ENCODE measurements around the gene ASIP.
"Not testable (repeated sequence)": the region's sequence is repeated elsewhere in the genome, so short reads cannot be mapped to it uniquely, and the experiment has no call there.

ASIP gene

GRCh38 chr20:34240693-34241615 lies at the start of gene ASIP:
Gene ASIP (plus strand): TSS chr20:34241423. CDS start chr20:34260375, 18,952 bp downstream.
- no peak for DNase-seq

GRCh38 chr20:34193051-34193450 lies 48.2 kb upstream of the ASIP start:
- no peak for DNase-seq

- DNase-seq = peak; percentile 33 to 35
Observed at GRCh38 chr20:34199183-34199582, 42.0 kb upstream of the ASIP start.

- DNase-seq = no peak
Observed at GRCh38 chr20:34200023-34200422, 41.2 kb upstream of the ASIP start.

GRCh38 chr20:34201531-34201930 lies 39.7 kb upstream of the ASIP start:
- no peak for DNase-seq

GRCh38 chr20:34205172-34205880 lies 35.9 kb upstream of the ASIP start:
- peak; percentile 3 to 4 for DNase-seq

GRCh38 chr20:34209111-34209510 lies 32.1 kb upstream of the ASIP start:
- DNase-seq = no peak

- no peak for DNase-seq
Observed at GRCh38 chr20:34210271-34210670, 31.0 kb upstream of the ASIP start.

- DNase-seq = no peak
Observed at GRCh38 chr20:34211591-34211990, 29.6 kb upstream of the ASIP start.

- no peak for DNase-seq
Observed at GRCh38 chr20:34213213-34213612, 28.0 kb upstream of the ASIP start.

GRCh38 chr20:34215711-34216381 lies 25.4 kb upstream of the ASIP start:
- DNase-seq = no peak

- no peak for DNase-seq
Observed at GRCh38 chr20:34216382-34216742, 24.9 kb upstream of the ASIP start.

- DNase-seq = no peak
Observed at GRCh38 chr20:34220561-34220960, 20.7 kb upstream of the ASIP start.

- peak; percentile 32 to 44 for DNase-seq
Observed at GRCh38 chr20:34222208-34222607, 19.0 kb upstream of the ASIP start.

GRCh38 chr20:34224251-34224650 lies 17.0 kb upstream of the ASIP start:
- DNase-seq = not testable (repeated sequence)

GRCh38 chr20:34231634-34232033 lies 9.6 kb upstream of the ASIP start:
- DNase-seq = no peak

GRCh38 chr20:34232494-34233087 lies 8.6 kb upstream of the ASIP start:
- DNase-seq = no peak

- DNase-seq = no peak
Observed at GRCh38 chr20:34233687-34234086, 7.5 kb upstream of the ASIP start.

GRCh38 chr20:34235875-34236274 lies 5.3 kb upstream of the ASIP start:
- DNase-seq = no peak

GRCh38 chr20:34237942-34238341 lies 3.3 kb upstream of the ASIP start:
- DNase-seq = no peak

GRCh38 chr20:34240121-34240520 lies 1.1 kb upstream of the ASIP start:
- no peak for DNase-seq

- DNase-seq = not testable (repeated sequence)
Observed at GRCh38 chr20:34242015-34242414, 792 bp downstream of the ASIP start.

- DNase-seq = no peak
Observed at GRCh38 chr20:34242879-34243278, 1.7 kb downstream of the ASIP start.

Data from AML-193 (cell line).